BE2C (cell line): ENCODE results near the gene ULK4.
A peak's percentile ranks its signal among the peaks of the same experiment; 100 is the strongest.

Source experiments
- DNase-seq: peaks from one replicate; pipeline ENCODE4 v3.0.0-alpha.2; 2020
- H3K27me3 ChIP-seq: fragments of 250-450 bp; sonication (Bioruptor Pico); 2 replicates; pipeline ENCODE4 v1.5.1; 2020; ENCODE audit warnings: mild to moderate bottlenecking
- H3K36me3 ChIP-seq: fragments of 250-450 bp; sonication (Bioruptor Pico); 2 replicates; pipeline ENCODE4 v1.5.1; 2020; ENCODE audit warnings: mild to moderate bottlenecking
- H3K4me1 ChIP-seq: fragments of 250-450 bp; sonication (Bioruptor Pico); 2 replicates; pipeline ENCODE4 v1.5.1; 2020
- H3K4me3 ChIP-seq: 2 replicates; pipeline ENCODE4 v1.5.1; 2011; ENCODE audit warnings: low read depth, low read length
- H3K9me3 ChIP-seq: fragments of 250-450 bp; sonication (Bioruptor Pico); 2 replicates; pipeline ENCODE4 v1.5.1; 2020
- CTCF ChIP-seq: IDR thresholded peaks from 2 replicates; pipeline ENCODE4 v1.5.1; 2012; ENCODE audit warnings: mild to moderate bottlenecking, low read depth, low read length

Gene ULK4

GRCh38 chr3:41315126-41315525, 646.8 kb downstream of the ULK4 start:
- Histone ChIP-seq H3K36me3 (no peaks in the 10 kb centered on the region), H3K4me1 (no peaks in the 10 kb centered on the region), H3K27me3 (no peaks in the 10 kb centered on the region), H3K9me3 (no peaks in the 10 kb centered on the region), H3K4me3 (no peak overlapping the region)
- no peak for TF ChIP-seq CTCF
- DNase-seq = no peak

GRCh38 chr3:41308119-41308518, 653.8 kb downstream of the ULK4 start:
- no peaks in the 10 kb centered on the region for H3K27me3 ChIP-seq
- DNase-seq = no peak
- H3K9me3 ChIP-seq = no peaks in the 10 kb centered on the region
- H3K4me3 ChIP-seq = no peak overlapping the region
- H3K4me1 ChIP-seq = no peaks in the 10 kb centered on the region
- no peaks in the 10 kb centered on the region for H3K36me3 ChIP-seq
- no peak for TF ChIP-seq CTCF

- no peaks in the 10 kb centered on the region for H3K9me3 ChIP-seq
- DNase-seq = peak; percentile 7
- no peak for TF ChIP-seq CTCF
- H3K36me3 ChIP-seq = no peaks in the 10 kb centered on the region
- H3K4me3 ChIP-seq = no peak overlapping the region
- H3K27me3 ChIP-seq = no peaks in the 10 kb centered on the region
- H3K4me1 ChIP-seq = no peaks in the 10 kb centered on the region
Measured at GRCh38 chr3:41307065-41307464, 654.8 kb downstream of the ULK4 start.

GRCh38 chr3:41304593-41304992, 657.3 kb downstream of the ULK4 start:
- TF ChIP-seq CTCF = no peak
- peak; percentile 34 for DNase-seq
- Histone ChIP-seq H3K4me1 (no peaks in the 10 kb centered on the region), H3K36me3 (no peaks in the 10 kb centered on the region), H3K27me3 (no peaks in the 10 kb centered on the region), H3K9me3 (no peaks in the 10 kb centered on the region), H3K4me3 (no peak overlapping the region)

GRCh38 chr3:41302295-41302694, 659.6 kb downstream of the ULK4 start:
- no peak for TF ChIP-seq CTCF
- H3K27me3 ChIP-seq = no peaks in the 10 kb centered on the region
- DNase-seq = no peak
- H3K4me1 ChIP-seq = no peaks in the 10 kb centered on the region
- no peaks in the 10 kb centered on the region for H3K36me3 ChIP-seq
- H3K9me3 ChIP-seq = no peaks in the 10 kb centered on the region
- H3K4me3 ChIP-seq = no peak overlapping the region

GRCh38 chr3:41301548-41301947, 660.4 kb downstream of the ULK4 start:
- Histone ChIP-seq H3K36me3 (no peaks in the 10 kb centered on the region), H3K9me3 (no peaks in the 10 kb centered on the region), H3K4me1 (no peaks in the 10 kb centered on the region), H3K4me3 (no peak overlapping the region), H3K27me3 (no peaks in the 10 kb centered on the region)
- TF ChIP-seq CTCF = no peak
- DNase-seq = no peak
